ENCODE data around the gene TMEM101. TPM values are rescaled to one million over a fixed set of nuclear protein-coding genes. Genes with fewer than 3 reads are reported as not detected.

The TMEM101 gene
- total RNA-seq, 2 experiments from 2014 or later = 26.5 to 27.2 TPM

- Histone ChIP-seq H3K9me2 (ENCODE audit: insufficient read depth, low read length) (no peaks in the 10 kb centered on the region), H3K4me3 (ENCODE audit: low read depth, low read length, poor library complexity, severe bottlenecking) (peak overlapping the region; percentile 73), H3K79me2 (ENCODE audit: insufficient read depth, low read depth, low read length) (no peaks in the 10 kb centered on the region), H2AFZ (ENCODE audit: low read length) (peak overlapping the region; percentile 77; the same call in 1 of the 2 replicates), H3K9me3 (ENCODE audit: low read length) (no peaks in the 10 kb centered on the region), H3K27ac (ENCODE audit: low read depth, low read length, poor library complexity, severe bottlenecking) (peak overlapping the region; percentile 49), H3K4me1 (ENCODE audit: insufficient read depth, low read length, poor library complexity, severe bottlenecking) (peaks cover 23% of the 10 kb centered on the region), H3K4me2 (ENCODE audit: low read length) (peak overlapping the region; percentile 86), H3K36me3 (ENCODE audit: insufficient read depth, low read length) (peaks cover 4% of the 10 kb centered on the region; the same call in 1 of the 2 replicates), H4K20me1 (ENCODE audit: insufficient read depth, low read length) (no peaks in the 10 kb centered on the region)
- no peak for TF ChIP-seq EZH2phosphoT487 (IDR thresholded peaks at IDR 0.05; ENCODE audit: borderline replicate concordance, low read depth, low read length)
- TF ChIP-seq, protein P1, sequence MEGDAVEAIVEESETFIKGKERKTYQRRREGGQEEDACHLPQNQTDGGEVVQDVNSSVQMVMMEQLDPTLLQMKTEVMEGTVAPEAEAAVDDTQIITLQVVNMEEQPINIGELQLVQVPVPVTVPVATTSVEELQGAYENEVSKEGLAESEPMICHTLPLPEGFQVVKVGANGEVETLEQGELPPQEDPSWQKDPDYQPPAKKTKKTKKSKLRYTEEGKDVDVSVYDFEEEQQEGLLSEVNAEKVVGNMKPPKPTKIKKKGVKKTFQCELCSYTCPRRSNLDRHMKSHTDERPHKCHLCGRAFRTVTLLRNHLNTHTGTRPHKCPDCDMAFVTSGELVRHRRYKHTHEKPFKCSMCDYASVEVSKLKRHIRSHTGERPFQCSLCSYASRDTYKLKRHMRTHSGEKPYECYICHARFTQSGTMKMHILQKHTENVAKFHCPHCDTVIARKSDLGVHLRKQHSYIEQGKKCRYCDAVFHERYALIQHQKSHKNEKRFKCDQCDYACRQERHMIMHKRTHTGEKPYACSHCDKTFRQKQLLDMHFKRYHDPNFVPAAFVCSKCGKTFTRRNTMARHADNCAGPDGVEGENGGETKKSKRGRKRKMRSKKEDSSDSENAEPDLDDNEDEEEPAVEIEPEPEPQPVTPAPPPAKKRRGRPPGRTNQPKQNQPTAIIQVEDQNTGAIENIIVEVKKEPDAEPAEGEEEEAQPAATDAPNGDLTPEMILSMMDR (conservative IDR thresholded peaks at IDR 0.05; ENCODE audit: low read length) = no peak
- no TSS peak for BruUV-seq (replicated peaks)
- ChIA-PET CTCF (ENCODE audit: unreplicated experiment) (interaction anchor here (0.9 kb wide), 1 partner anchor 67 kb away, joined by 3 read pairs; no protein-coding TSS in a partner anchor), POLR2A (no interaction called here)
- intact Hi-C loops (cut with micrococcal nuclease; ENCODE audit: unreplicated experiment) = loop anchor here (2.0 kb wide), 1 partner anchor 63 kb away; the partner anchor contains the start of gene G6PC3
- peak; percentile 17 for DNase-seq (ENCODE audit: low spot score)
Measured at GRCh38 chr17:44007346-44008204, 7.2 kb downstream of the TMEM101 start.

DNA sequence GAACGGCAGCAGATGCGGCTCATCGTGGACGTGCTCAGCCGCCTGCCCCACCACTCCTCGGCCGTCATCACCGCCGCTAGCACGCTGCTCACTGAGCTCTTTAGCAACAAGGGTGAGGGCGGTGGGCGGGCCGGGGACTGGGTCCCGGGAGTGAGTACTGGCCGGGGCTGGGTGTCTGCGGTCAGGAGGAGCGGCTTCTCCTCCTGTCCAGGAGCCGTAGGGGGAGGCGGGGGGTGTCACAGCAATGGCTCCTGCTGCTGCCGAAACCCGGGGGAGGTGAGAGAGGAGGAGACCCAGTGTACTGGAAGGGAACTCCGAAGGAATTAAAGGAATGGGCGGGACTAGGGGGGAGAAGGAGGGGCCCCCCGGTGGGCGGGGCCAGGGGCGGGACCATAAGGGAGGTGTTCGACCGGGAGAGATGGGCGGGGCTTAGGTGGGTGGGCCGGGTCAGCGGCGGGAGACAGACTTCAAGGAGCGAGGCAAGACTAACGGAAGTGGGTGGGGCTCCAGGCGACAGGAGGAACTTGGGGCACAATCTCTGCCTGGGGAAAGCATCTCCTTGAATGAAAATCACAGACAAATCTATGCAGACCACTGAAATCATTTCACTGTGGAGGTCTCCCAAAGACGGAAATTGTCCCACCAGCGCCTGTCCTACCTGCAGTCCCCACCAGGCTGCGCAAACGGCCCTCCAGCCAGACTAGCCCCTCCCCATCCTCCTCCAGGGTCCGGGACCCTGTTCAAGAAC is 8.0 kb downstream of the TMEM101 start:
- ChIA-PET POLR2A (no interaction called here), CTCF (ENCODE audit: unreplicated experiment) (interaction anchor here (0.6 to 0.9 kb wide), 2 partner anchors 35 to 68 kb away, joined by 3 read pairs; no protein-coding TSS in a partner anchor)
- peak overlapping the region; percentile 77; the same call in 1 of the 2 replicates for H2AFZ ChIP-seq (ENCODE audit: low read length)
- intact Hi-C loops (cut with micrococcal nuclease; ENCODE audit: unreplicated experiment) = loop anchor here (2.0 kb wide), 1 partner anchor 64 kb away; the partner anchor contains the start of gene G6PC3
- no peaks in the 10 kb centered on the region for H3K9me2 ChIP-seq (ENCODE audit: insufficient read depth, low read length)
- no peaks in the 10 kb centered on the region for H4K20me1 ChIP-seq (ENCODE audit: insufficient read depth, low read length)
- peaks cover 4% of the 10 kb centered on the region; the same call in 1 of the 2 replicates for H3K36me3 ChIP-seq (ENCODE audit: insufficient read depth, low read length)
- peak overlapping the region; percentile 86 for H3K4me2 ChIP-seq (ENCODE audit: low read length)
- H3K4me3 ChIP-seq (ENCODE audit: low read depth, low read length, poor library complexity, severe bottlenecking) = peak overlapping the region; percentile 73
- peak overlapping the region; percentile 49 for H3K27ac ChIP-seq (ENCODE audit: low read depth, low read length, poor library complexity, severe bottlenecking)
- no TSS peak for BruUV-seq (replicated peaks)
- TF ChIP-seq, protein P1 (conservative IDR thresholded peaks at IDR 0.05; ENCODE audit: low read length) = peak; percentile 69
- TF ChIP-seq EZH2phosphoT487 (IDR thresholded peaks at IDR 0.05; ENCODE audit: borderline replicate concordance, low read depth, low read length) = no peak
- DNase-seq (ENCODE audit: low spot score) = peak; percentile 96
- no peaks in the 10 kb centered on the region for H3K79me2 ChIP-seq (ENCODE audit: insufficient read depth, low read depth, low read length)
- peaks cover 23% of the 10 kb centered on the region for H3K4me1 ChIP-seq (ENCODE audit: insufficient read depth, low read length, poor library complexity, severe bottlenecking)
- no peaks in the 10 kb centered on the region for H3K9me3 ChIP-seq (ENCODE audit: low read length)

All from OCI-LY7 (cell line).